Esophagus (tissue), 2 donors: Measurements from ENCODE around the gene OGFOD3. TPM values are rescaled to one million over a fixed set of nuclear protein-coding genes. Genes with fewer than 3 reads are reported as not detected.

Source experiments
- H3K27ac ChIP-seq, 2 donors: one replicate each; pipeline ENCODE4 v1.5.1; 2013; ENCODE audit warnings: low read depth in 2 of 2, mild to moderate bottlenecking in 2 of 2, inconsistent platforms in 1 of 2, low read length in 1 of 2, moderate library complexity in 1 of 2
- H3K27me3 ChIP-seq, 2 donors: one replicate each; pipeline ENCODE4 v1.6.1; 2013; ENCODE audit warnings: low read length in 2 of 2, control low read depth in 1 of 2, mild to moderate bottlenecking in 1 of 2; ENCODE audit not compliant: insufficient read depth in 2 of 2, control insufficient read depth in 1 of 2
- H3K36me3 ChIP-seq, 2 donors: one replicate each; pipeline ENCODE4 v1.6.1; 2013; ENCODE audit warnings: low read length in 1 of 2; ENCODE audit not compliant: control insufficient read depth in 2 of 2, insufficient read depth in 2 of 2
- H3K4me1 ChIP-seq, 2 donors: one replicate each; pipeline ENCODE4 v1.6.1; 2013; ENCODE audit warnings: low read length in 1 of 2; ENCODE audit not compliant: control insufficient read depth in 2 of 2, insufficient read depth in 2 of 2
- H3K4me3 ChIP-seq, 2 donors: one replicate each; pipeline ENCODE4 v1.5.1; 2013; ENCODE audit warnings: low read length in 2 of 2, mild to moderate bottlenecking in 2 of 2, low read depth in 1 of 2, moderate library complexity in 1 of 2
- H3K9me3 ChIP-seq, 2 donors: one replicate each; pipeline ENCODE4 v1.6.1; 2013; ENCODE audit warnings: mild to moderate bottlenecking in 2 of 2, low read depth in 1 of 2, low read length in 1 of 2, moderate library complexity in 1 of 2; ENCODE audit not compliant: control insufficient read depth in 2 of 2, insufficient read depth in 1 of 2
- WGBS, 2 donors: extraction: QIAGEN DNeasy Blood & Tissue Kit; methylation state at CpG; one replicate each; pipeline ENCODE4 v1.1.7; 2013; 5-methylcytosine and 5-hydroxymethylcytosine counted together
- polyA plus RNA-seq, 2 donors: library from polyadenylated mRNA; stranded (reverse); fragments of 200-250 nt; gene quantifications; one replicate each; pipeline ENCODE4 v1.2.3, GENCODE V29; 2013
- donor health status: healthy with polysubstance abuse.
- donor health status: Bipolar disorder and iron deficiency.

Gene OGFOD3
- polyA plus RNA-seq, 2 donors: 11.4 to 11.6 TPM

DNA sequence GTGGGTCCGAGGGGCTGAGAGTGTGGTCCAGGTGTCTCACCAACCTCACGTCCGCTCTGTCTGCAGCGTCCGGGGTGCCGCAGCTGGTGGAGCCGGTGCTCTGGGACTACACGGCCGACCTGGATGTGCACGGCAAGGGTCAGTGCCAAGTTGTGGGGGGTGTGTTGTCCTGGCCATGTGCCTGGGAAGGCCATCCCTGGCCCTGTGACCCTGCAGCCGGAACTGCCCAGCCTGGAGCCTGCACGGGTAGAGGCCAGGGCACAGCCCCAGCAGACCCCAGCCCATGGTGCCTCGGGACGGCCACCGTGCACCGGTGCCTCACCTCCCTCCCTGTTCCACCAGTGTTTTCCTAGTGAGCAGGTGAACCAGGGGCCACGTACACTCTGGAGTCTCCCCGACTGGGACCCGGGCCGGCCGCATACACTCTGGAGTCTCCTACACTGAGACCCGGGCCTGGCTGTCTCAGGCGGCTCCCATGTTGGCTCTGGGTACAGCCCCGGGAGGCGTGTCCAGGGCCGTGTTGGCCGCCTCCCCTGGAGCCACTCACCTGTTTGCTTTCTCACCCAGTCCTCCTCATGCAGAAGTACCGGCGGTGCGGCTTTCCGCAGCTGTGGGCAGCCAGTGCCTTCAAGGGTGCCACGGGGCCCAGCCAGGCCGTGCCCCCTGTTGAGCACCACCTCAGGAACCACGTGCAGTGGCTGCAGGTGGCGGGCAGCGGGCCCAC, 18.4 kb upstream of the OGFOD3 start:
- Histone ChIP-seq H3K9me3 (no peaks in the 10 kb centered on the region), H3K27ac (no peak overlapping the region), H3K4me3 (no peak overlapping the region), H3K27me3 (no peaks in the 10 kb centered on the region), H3K36me3 (peaks cover 0 to 12% of the 10 kb centered on the region in 2 donors), H3K4me1 (peaks cover 0 to 2% of the 10 kb centered on the region in 2 donors)
- 83 to 87% methylated on average over 36 of the region's 36 CpGs for WGBS, 2 donors

GRCh38 chr17:82435601-82436583, 17.5 kb upstream of the OGFOD3 start:
- Histone ChIP-seq H3K27ac (no peak overlapping the region), H3K36me3 (peaks cover 0 to 11% of the 10 kb centered on the region in 2 donors)

GRCh38 chr17:82435103-82435502, 16.7 kb upstream of the OGFOD3 start:
- H3K27ac ChIP-seq: no peak overlapping the region
- H3K27me3 ChIP-seq: no peaks in the 10 kb centered on the region
- peaks cover 0 to 9% of the 10 kb centered on the region in 2 donors for H3K36me3 ChIP-seq
- peaks cover 0 to 2% of the 10 kb centered on the region in 2 donors for H3K4me1 ChIP-seq
- H3K9me3 ChIP-seq: no peaks in the 10 kb centered on the region
- 85 to 92% methylated on average over 12 of the region's 12 CpGs for WGBS, 2 donors
- H3K4me3 ChIP-seq: no peak overlapping the region

More at GRCh38 chr17:82435601-82436583, 17.5 kb upstream of the OGFOD3 start:
- no peak overlapping the region for H3K4me3 ChIP-seq
- WGBS, 2 donors: 83 to 86% methylated on average over 38 to 43 of the region's 43 CpGs
- no peaks in the 10 kb centered on the region for H3K9me3 ChIP-seq
- no peaks in the 10 kb centered on the region for H3K27me3 ChIP-seq
- peaks cover 0 to 2% of the 10 kb centered on the region in 2 donors for H3K4me1 ChIP-seq

DNA sequence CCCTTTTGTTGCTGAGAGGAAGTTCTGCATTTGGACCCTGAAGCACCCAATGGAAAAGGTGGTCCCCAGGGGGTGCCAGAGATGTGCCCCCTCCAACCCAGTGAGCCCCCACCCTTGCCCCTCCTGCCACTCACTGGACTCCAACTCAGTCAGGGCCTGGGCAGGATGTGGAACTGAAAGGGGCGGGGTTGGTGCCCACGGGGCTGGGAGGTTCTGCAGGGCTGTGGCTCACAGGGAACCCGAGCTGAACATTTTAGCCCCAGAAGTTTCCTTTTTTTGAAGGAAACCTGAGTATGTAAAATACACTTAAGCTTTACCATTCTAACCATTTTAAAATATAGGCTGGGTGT, 15.8 kb upstream of the OGFOD3 start:
- 51 to 58% methylated on average over 3 of the region's 3 CpGs for WGBS, 2 donors
- no peak overlapping the region for H3K4me3 ChIP-seq
- peaks cover 0 to 2% of the 10 kb centered on the region in 2 donors for H3K4me1 ChIP-seq
- no peaks in the 10 kb centered on the region for H3K27me3 ChIP-seq
- no peak overlapping the region for H3K27ac ChIP-seq
- peaks cover 0 to 9% of the 10 kb centered on the region in 2 donors for H3K36me3 ChIP-seq
- H3K9me3 ChIP-seq: no peaks in the 10 kb centered on the region

DNA sequence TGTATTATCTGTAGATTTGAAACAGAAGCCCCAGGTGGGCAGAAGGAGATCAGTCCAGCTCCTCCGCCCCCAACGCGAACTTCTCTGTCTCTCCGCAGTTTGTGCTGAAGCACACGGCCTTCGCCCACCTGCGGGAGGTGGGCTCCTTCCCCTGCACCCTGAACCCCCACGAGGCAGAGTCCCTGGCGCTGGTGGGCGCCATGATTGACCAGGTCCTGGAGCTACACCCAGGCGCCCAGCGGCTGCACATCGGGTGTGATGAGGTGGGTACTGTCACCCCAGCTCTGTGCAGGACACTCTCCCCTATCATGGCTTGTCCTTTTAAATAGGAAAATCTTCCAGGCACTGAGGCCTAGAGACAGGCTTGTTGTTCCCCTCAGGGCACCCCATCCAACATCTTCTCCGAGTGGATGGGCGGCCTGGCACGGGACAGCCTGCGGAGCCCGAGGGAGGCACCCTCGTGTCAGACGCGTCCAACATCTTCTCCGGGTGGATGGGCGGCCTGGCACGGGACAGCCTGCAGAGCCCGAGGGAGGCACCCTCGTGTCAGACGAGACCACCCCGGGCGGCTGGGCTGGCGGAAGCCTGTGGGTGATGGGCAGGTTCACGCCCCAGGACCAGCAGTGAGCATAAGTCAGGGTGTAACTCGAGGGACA, 15.3 kb upstream of the OGFOD3 start:
- no peak overlapping the region for H3K4me3 ChIP-seq
- H3K27me3 ChIP-seq: no peaks in the 10 kb centered on the region
- no peaks in the 10 kb centered on the region for H3K9me3 ChIP-seq
- H3K27ac ChIP-seq: no peak overlapping the region
- peaks cover 0 to 2% of the 10 kb centered on the region in 2 donors for H3K4me1 ChIP-seq
- H3K36me3 ChIP-seq: peaks cover 0 to 9% of the 10 kb centered on the region in 2 donors
- 91% methylated on average over 32 of the region's 32 CpGs for WGBS, 2 donors

DNA sequence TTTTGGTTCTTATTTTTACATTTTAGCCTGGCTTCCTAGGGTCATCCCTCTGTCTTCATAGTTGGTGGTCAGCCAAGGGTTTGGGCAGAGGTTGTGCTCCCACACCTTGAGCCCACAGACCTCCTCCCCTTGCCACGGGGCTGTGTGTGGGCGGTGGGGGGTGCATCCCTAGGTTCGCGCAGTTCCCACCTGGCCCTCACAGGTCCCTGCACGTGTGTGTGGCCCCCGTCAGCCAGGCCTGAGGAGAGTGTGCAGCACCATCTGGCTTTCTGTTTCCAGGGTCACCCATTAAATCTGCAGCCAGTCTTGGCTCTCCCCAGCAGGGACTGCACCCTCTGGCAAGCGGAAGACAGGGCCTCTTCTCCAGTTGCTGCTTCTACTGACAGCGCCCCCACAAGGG, 13.6 kb upstream of the OGFOD3 start:
- no peaks in the 10 kb centered on the region for H3K9me3 ChIP-seq
- peaks cover 0 to 9% of the 10 kb centered on the region in 2 donors for H3K36me3 ChIP-seq
- H3K27ac ChIP-seq: no peak overlapping the region
- WGBS, 2 donors: 80 to 83% methylated on average over 8 of the region's 8 CpGs
- H3K4me3 ChIP-seq: no peak overlapping the region
- peaks cover 0 to 2% of the 10 kb centered on the region in 2 donors for H3K4me1 ChIP-seq
- H3K27me3 ChIP-seq: no peaks in the 10 kb centered on the region

DNA sequence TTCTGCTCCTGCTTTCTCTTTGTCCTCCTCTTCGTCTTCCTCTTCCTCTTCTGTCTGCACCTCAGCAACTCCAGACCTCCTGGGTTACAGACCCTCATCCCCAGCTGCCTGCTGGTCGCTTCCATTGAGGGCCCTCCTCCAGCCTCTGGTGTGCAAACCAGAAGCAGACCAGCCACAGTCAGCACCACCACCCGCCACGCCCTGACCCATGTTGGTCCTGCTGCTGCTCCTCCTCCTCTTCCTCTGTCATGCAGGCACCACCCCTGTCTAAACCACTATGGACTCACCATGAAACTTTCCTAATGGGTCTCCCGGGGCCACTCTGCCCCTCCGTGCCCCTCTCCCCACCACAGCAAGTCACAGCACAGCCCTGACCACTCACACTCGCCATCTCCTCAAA, 11.4 kb upstream of the OGFOD3 start:
- Histone ChIP-seq H3K4me1 (peaks cover 0 to 2% of the 10 kb centered on the region in 2 donors), H3K27me3 (no peaks in the 10 kb centered on the region), H3K27ac (no peak overlapping the region), H3K4me3 (no peak overlapping the region), H3K9me3 (no peaks in the 10 kb centered on the region), H3K36me3 (peaks cover 0 to 4% of the 10 kb centered on the region in 2 donors)
- 75 to 90% methylated on average over 7 of the region's 7 CpGs for WGBS, 2 donors

DNA sequence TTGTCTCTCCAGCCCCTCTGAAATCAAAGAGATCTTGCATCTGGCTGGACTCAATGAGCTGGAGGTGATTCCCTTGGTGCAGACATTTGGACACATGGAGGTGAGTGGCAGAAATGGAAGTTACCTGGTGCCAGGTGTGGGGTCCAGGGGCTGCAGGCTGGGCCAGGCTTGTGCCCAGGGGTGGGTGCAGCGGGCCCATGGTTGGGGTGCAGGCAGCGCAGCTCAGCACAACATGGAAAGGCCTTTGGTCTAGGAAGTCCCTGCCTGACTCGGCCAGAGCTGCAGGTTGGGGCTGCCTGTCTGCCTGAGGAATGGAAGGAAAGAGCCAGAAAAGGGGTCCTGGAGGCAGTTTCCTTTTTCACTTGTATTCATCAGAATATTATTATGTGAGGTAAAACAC, 10.2 kb upstream of the OGFOD3 start:
- no peaks in the 10 kb centered on the region for H3K4me1 ChIP-seq
- H3K27me3 ChIP-seq: no peaks in the 10 kb centered on the region
- no peaks in the 10 kb centered on the region for H3K9me3 ChIP-seq
- H3K36me3 ChIP-seq: peaks cover 0 to 4% of the 10 kb centered on the region in 2 donors
- no peak overlapping the region for H3K27ac ChIP-seq
- no peak overlapping the region for H3K4me3 ChIP-seq
- WGBS, 2 donors: 97 to 100% methylated on average over 3 of the region's 3 CpGs

DNA sequence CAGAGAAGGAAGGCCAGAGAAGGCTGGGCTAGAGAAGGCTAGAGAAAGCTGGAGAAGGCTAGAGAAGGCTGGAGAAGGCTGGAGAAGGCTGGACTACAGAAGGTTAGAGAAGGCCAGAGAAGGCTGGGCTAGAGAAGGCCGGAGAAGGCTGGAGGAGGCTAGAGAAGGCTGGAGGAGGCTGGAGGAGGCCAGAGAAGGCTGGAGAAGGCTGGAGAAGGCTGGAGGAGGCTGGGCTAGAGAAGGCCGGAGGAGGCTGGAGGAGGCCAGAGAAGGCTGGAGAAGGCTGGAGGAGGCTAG, 6.4 kb upstream of the OGFOD3 start:
- H3K27me3 ChIP-seq: no peaks in the 10 kb centered on the region
- no peaks in the 10 kb centered on the region for H3K9me3 ChIP-seq
- WGBS, 2 donors: 97 to 100% methylated on average over 2 of the region's 2 CpGs
- H3K27ac ChIP-seq: no peak overlapping the region
- H3K4me1 ChIP-seq: no peaks in the 10 kb centered on the region
- no peak overlapping the region for H3K4me3 ChIP-seq
- H3K36me3 ChIP-seq: no peaks in the 10 kb centered on the region
